Dermis blood vessel endothelial cell (primary cell): ENCODE data around the gene PCDHGB3. TPM values are rescaled to one million over a fixed set of nuclear protein-coding genes. Genes with fewer than 3 reads are reported as not detected.
"Not testable (repeated sequence)": the region's sequence is repeated elsewhere in the genome, so short reads cannot be mapped to it uniquely, and the experiment has no call there.

Experiments
- DNase-seq: peaks from one replicate; pipeline ENCODE4 v3.0.0; 2010
- total RNA-seq: library from RNA; depleted of rRNA; stranded (reverse); fragments of >200 nt; gene quantifications from 2 replicates; pipeline ENCODE4 v1.2.3, GENCODE V29; 2014

PCDHGB3 gene
- total RNA-seq, 1 donor from 2014 or later, result 3.6 TPM

GRCh38 chr5:141393267-141393666, 23.2 kb downstream of the PCDHGB3 start:
- no peak for DNase-seq

GRCh38 chr5:141394401-141395187, 24.6 kb downstream of the PCDHGB3 start:
- not testable (repeated sequence) for DNase-seq

GRCh38 chr5:141397756-141398551, 27.9 kb downstream of the PCDHGB3 start, which contains the start of gene PCDHGB5:
Gene PCDHGB5, plus strand, starts transcription at chr5:141397947. Its CDS starts 181 bp downstream, at chr5:141398128.
- peak; percentile 68 for DNase-seq

- DNase-seq, result no peak
Measured at GRCh38 chr5:141398608-141399007, 28.6 kb downstream of the PCDHGB3 start.

- no peak for DNase-seq
Measured at GRCh38 chr5:141399555-141400258, 29.7 kb downstream of the PCDHGB3 start.

- DNase-seq, result peak; percentile 63
Measured at GRCh38 chr5:141402553-141403243, 32.7 kb downstream of the PCDHGB3 start, which contains the start of gene PCDHGA9. Gene PCDHGA9, plus strand, starts transcription at chr5:141402778. Its CDS starts 175 bp downstream, at chr5:141402953.

- no peak for DNase-seq
Measured at GRCh38 chr5:141403387-141403786, 33.3 kb downstream of the PCDHGB3 start.

GRCh38 chr5:141407790-141408505, 37.9 kb downstream of the PCDHGB3 start, which contains the start of gene PCDHGB6:
Gene PCDHGB6, plus strand, starts transcription at chr5:141408021. Its CDS starts 182 bp downstream, at chr5:141408203.
- peak; percentile 62 for DNase-seq

GRCh38 chr5:141409598-141410306, 39.7 kb downstream of the PCDHGB3 start:
- no peak for DNase-seq

GRCh38 chr5:141411575-141411974, 41.5 kb downstream of the PCDHGB3 start:
- no peak for DNase-seq

- peak; percentile 83 for DNase-seq
Measured at GRCh38 chr5:141412854-141413539, 43.0 kb downstream of the PCDHGB3 start, which contains the start of gene PCDHGA10. Gene PCDHGA10, plus strand, starts transcription at chr5:141412987. Its CDS starts 189 bp downstream, at chr5:141413176.

- no peak for DNase-seq
Measured at GRCh38 chr5:141413540-141414069, 43.6 kb downstream of the PCDHGB3 start.

GRCh38 chr5:141414548-141415274, 44.7 kb downstream of the PCDHGB3 start:
- not testable (repeated sequence) for DNase-seq

- not testable (repeated sequence) for DNase-seq
Measured at GRCh38 chr5:141415275-141415618, 45.2 kb downstream of the PCDHGB3 start.

GRCh38 chr5:141417494-141418172, 47.6 kb downstream of the PCDHGB3 start, which contains the start of gene PCDHGB7:
Gene PCDHGB7, plus strand, starts transcription at chr5:141417677. Its CDS starts 183 bp downstream, at chr5:141417860.
- peak; percentile 88 for DNase-seq

- DNase-seq, result no peak
Measured at GRCh38 chr5:141419074-141419880, 49.2 kb downstream of the PCDHGB3 start.

- DNase-seq, result peak; percentile 88
Measured at GRCh38 chr5:141420855-141421488, 50.9 kb downstream of the PCDHGB3 start, which contains the start of gene PCDHGA11. Gene PCDHGA11, plus strand, starts transcription at chr5:141421051. Its CDS starts 177 bp downstream, at chr5:141421228.
